ENCODE data around the gene TRAF3.
"Not testable (repeated sequence)": the region's sequence is repeated elsewhere in the genome, so short reads cannot be mapped to it uniquely, and the experiment has no call there.

The TRAF3 gene

DNA sequence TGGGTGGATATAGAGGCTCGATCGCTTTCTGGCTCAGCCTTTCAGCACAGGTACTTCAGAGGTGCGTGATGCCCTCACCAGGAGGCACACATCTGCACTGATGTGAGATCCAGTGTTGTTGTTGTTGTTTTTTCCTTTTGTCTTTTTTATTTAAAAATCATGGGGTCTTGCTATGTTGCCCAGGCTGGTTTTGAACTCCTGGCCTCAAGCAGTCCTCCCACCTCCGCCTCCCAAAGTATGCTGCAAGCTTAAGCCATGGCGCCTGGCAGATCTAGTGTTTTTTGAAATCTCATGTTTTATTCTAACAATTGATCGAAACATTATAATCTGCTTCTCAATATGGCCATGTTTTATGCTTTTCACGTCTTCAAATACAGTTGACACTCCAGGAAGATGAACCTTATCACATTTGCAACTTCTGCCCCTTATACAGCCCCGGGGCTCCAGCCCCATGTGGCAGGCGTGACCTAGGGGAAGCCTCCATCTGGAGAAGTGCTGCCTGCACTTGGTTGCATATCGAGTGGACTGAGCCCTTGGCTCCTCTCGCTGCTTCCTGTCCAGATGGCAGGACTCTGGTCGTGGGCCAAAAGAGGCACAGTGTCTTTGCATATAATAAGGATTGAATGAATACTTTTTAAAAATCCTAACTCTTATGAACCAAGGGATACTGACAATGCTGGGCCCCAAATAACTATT, 71.7 kb downstream of the TRAF3 start:
- Mint-ChIP-seq H3K27me3 (no peaks in the 10 kb centered on the region), H3K9me3 (no peaks in the 10 kb centered on the region), H3K36me3 (peaks cover 17% of the 10 kb centered on the region), H3K27ac (peak overlapping the region; percentile 64), H3K4me3 (no peak overlapping the region), H3K4me1 (peaks cover 19% of the 10 kb centered on the region)
- ATAC-seq (ENCODE audit: low read depth), result no peak
- DNase-seq (ENCODE audit: low spot score in 2 of 2), result no peak

DNA sequence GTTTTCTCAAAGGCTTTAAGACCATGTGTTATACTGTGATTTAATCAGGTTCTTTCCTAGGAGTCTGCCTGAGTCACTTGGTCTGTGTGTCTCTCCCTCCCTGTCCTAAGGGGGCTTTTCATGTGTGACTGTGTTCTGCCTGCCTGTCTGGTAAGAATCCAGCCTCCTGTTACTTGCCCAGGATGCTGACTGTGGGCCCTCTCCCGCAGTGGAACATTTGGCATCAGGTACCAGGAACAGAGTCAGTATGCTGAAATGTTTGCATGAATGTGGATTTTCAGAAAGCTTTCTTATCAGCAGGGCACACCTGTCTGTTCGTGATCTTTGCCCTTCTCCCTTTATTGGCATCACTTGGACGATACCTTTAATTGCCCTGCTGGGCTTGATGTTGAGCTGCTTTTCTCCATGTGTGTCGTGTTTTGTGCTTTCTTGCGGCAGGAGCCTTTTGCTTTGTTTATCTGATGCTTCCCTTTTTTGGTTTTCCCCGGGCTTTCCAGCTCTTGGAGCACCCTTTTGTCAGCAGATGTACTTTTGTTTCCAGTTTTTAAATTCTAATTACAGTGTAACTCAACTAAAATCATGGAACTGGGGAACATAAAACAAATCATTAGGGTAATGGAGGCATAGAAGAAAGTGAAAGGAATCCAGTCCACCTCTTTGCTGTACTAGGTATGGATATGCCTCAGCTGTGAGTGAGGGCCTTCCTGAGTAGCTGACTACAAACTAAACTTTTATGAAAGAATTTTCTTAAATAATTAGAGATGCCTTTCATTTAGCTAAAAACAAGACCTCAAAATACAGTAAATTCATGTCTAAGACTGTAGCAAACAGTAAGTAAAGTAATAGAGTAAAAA, 72.5 kb downstream of the TRAF3 start:
- ATAC-seq (ENCODE audit: low read depth) (no peak), DNase-seq (ENCODE audit: low spot score in 2 of 2) (no peak)
- peak overlapping the region; percentile 16 for H3K4me3 Mint-ChIP-seq
- peaks cover 19% of the 10 kb centered on the region for H3K36me3 Mint-ChIP-seq
- H3K4me1 Mint-ChIP-seq, result peaks cover 20% of the 10 kb centered on the region
- peak overlapping the region; percentile 64 for H3K27ac Mint-ChIP-seq
- no peaks in the 10 kb centered on the region for H3K27me3 Mint-ChIP-seq
- no peaks in the 10 kb centered on the region for H3K9me3 Mint-ChIP-seq

DNA sequence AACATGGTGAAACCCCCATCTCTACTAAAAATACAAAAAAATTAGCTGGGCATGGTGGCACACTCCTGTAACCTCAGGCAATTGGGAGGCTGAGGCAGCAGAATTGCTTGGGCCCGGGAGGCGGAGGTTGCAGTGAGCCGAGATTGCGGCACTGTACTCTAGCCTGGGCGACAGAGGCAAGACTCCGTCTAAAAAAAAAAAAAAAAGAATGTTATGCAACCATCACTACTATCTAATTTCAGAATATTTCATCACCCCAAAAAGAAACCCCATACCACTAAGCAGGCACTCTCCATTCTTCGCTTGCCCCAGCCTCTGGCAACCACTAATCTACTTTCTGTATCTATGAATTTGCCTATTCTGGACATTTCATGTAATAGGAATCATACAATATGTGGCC, 76.4 kb downstream of the TRAF3 start:
- DNase-seq (ENCODE audit: low spot score in 2 of 2) (no peak), ATAC-seq (ENCODE audit: low read depth) (no peak)
- Mint-ChIP-seq H3K27ac (peak overlapping the region; percentile 3), H3K4me3 (no peak overlapping the region), H3K4me1 (peaks cover 28% of the 10 kb centered on the region), H3K27me3 (no peaks in the 10 kb centered on the region), H3K9me3 (peaks cover 4% of the 10 kb centered on the region), H3K36me3 (peaks cover 27% of the 10 kb centered on the region)

DNA sequence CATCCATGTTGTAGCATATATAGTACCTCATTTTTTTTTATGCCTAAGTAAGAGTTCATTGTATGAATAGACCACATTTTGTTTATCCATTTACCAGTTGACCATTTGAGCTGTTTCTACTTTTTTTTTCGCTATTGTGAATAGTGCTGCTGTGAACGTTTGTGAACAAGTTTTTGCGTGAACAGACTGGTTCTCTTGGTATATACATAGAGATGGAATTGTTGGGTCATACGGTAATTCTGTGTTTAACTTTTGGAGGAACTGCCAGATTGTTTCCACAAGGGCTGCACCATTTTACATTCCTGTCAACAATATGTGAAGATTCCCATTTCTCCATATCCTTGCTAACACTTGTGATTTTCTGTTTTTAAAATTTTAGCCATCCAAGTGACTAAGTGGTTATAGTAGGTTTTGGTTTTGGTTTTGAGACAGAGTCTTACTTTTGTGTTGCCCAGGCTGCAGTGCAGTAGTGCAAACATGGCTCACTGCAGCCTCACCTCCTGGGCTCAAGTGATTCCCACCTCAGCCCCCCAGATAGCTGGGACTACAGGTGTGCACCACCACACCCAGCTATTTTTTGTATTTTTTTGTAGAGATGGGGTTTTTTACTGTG, 76.9 kb downstream of the TRAF3 start:
- DNase-seq (ENCODE audit: low spot score in 2 of 2), result no peak
- Mint-ChIP-seq H3K4me1 (peaks cover 23% of the 10 kb centered on the region), H3K36me3 (peaks cover 28% of the 10 kb centered on the region), H3K27ac (peak overlapping the region; percentile 3), H3K27me3 (no peaks in the 10 kb centered on the region), H3K9me3 (peaks cover 4% of the 10 kb centered on the region), H3K4me3 (no peak overlapping the region)
- no peak for ATAC-seq (ENCODE audit: low read depth)

DNA sequence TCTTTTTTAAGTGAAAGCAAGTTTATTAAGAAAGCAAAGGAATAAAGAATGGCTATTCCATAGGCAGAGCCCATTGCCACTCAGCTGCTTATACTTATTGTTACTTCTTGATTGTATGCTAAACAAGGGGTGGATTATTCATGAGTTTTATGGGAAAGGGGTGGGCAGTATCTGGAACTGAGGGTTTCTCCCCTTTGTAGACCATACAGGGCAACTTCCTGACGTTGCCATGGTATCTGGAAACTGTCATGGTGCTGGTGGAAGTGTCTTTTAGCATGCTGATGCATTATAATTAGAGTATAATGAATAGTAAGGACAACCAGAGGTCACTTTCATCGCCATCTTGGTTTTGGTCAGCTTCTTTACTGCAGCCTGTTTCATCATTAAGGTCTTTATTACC, 78.9 kb downstream of the TRAF3 start:
- DNase-seq (ENCODE audit: low spot score in 2 of 2) (no peak), ATAC-seq (ENCODE audit: low read depth) (no peak)
- Mint-ChIP-seq H3K27ac (peak overlapping the region; percentile 70), H3K27me3 (no peaks in the 10 kb centered on the region), H3K9me3 (peaks cover 4% of the 10 kb centered on the region), H3K4me3 (no peak overlapping the region), H3K36me3 (peaks cover 36% of the 10 kb centered on the region), H3K4me1 (peaks cover 25% of the 10 kb centered on the region)

DNA sequence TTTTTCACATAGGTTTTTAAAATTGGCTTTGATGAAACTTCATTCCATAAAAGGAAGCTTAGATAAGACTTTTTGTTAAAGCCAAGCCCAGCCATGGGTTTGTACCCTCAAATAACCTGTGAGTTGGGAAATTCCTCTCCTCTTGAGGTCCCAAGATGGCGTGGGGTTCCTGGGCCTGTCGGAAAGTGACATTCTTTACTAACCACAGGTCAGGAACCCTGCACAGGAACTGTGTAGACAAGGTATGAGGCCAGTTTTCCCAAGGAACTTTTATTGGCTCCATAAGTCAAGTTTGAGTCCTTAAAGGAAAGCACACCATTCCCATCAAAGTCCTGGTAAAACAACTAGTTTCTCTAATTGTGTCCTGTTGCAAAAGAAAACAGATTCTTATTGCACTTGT, 80.2 kb downstream of the TRAF3 start:
- peaks cover 8% of the 10 kb centered on the region for H3K9me3 Mint-ChIP-seq
- no peak overlapping the region for H3K4me3 Mint-ChIP-seq
- no peaks in the 10 kb centered on the region for H3K27me3 Mint-ChIP-seq
- DNase-seq (ENCODE audit: low spot score in 2 of 2), result no peak
- H3K27ac Mint-ChIP-seq, result peak overlapping the region; percentile 70
- H3K4me1 Mint-ChIP-seq, result peaks cover 22% of the 10 kb centered on the region
- no peak for ATAC-seq (ENCODE audit: low read depth)
- H3K36me3 Mint-ChIP-seq, result peaks cover 43% of the 10 kb centered on the region

DNA sequence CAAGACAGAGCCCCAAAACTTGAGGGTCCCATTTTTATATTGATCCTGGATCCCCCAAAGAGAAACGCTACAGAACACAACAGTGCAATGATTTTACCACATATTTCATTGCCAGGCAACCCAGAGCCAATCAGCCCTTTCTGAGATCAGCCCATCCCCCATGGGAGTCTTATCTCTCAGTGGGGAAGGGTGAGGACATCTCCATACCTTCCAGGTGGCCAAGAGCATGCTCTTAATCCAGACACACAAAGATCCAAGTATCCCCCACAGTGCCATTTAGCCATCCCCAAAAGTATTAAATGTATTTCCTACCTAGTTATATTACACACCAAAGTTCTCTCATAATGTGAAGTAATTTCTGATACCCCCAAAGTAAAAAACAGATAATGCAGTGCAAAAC, 82.7 kb downstream of the TRAF3 start:
- H3K36me3 Mint-ChIP-seq, result peaks cover 49% of the 10 kb centered on the region

DNA sequence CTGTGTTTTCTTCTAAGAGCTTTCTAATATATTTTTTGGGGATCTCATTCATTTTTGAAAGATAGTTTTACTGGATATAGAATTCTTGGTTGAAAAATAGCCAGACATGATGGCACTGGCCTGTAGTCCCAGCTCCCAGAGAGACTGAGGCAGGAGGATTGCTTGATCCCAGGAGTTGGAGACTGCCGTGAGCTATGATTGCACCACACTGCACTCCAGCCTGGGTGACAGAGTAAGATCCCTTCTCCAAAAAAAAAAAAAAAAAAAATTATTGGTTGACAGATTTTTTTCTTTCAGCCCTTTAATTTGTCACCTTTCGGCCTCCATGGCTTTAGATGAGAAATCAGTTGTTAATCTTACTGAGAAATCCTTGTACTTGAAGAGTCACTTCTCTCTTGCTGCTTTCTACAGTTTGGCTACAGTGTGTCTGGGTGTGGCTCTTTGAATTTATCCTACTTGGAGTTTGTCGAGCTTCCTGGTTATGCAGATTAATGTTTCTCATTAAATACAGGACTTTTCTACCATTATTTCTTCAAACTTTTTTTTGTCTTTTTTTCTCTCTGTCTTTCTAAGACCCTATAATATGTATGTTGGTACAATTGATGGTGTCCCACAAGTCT, 85.0 kb downstream of the TRAF3 start:
- no peaks in the 10 kb centered on the region for H3K27me3 Mint-ChIP-seq
- peaks cover 45% of the 10 kb centered on the region for H3K36me3 Mint-ChIP-seq
- H3K27ac Mint-ChIP-seq, result peak overlapping the region; percentile 39
- DNase-seq (ENCODE audit: low spot score in 2 of 2) (no peak), ATAC-seq (ENCODE audit: low read depth) (no peak)
- peaks cover 9% of the 10 kb centered on the region for H3K9me3 Mint-ChIP-seq
- peaks cover 12% of the 10 kb centered on the region for H3K4me1 Mint-ChIP-seq
- H3K4me3 Mint-ChIP-seq, result no peak overlapping the region

More for the DNA sequence above, 82.7 kb downstream of the TRAF3 start:
- Mint-ChIP-seq H3K4me3 (no peak overlapping the region), H3K9me3 (peaks cover 13% of the 10 kb centered on the region), H3K27ac (no peak overlapping the region), H3K4me1 (peaks cover 16% of the 10 kb centered on the region), H3K27me3 (no peaks in the 10 kb centered on the region)
- DNase-seq (ENCODE audit: low spot score in 2 of 2) (no peak), ATAC-seq (ENCODE audit: low read depth) (no peak)

DNA sequence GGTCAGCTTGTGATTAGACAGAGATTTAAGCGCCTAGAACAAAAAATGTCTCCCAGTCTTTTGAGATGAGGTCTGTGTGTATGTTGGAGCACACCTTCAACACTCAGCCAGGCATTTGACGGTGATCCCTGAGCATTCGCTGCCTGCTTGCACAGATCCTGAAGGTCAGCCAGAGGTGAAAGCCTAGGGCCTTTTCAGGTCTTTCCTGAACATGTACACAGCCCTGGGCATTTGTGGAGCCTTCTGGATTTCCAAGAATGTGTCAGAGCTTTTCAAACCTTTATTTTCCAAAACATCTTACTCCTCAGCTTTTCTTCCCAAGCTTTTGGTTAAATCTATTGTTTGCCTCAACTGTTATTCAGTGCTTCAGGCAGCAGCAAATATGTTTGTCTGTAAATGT, 86.1 kb downstream of the TRAF3 start:
- Mint-ChIP-seq H3K27ac (no peak overlapping the region), H3K4me1 (peaks cover 18% of the 10 kb centered on the region), H3K36me3 (peaks cover 42% of the 10 kb centered on the region), H3K27me3 (no peaks in the 10 kb centered on the region), H3K4me3 (no peak overlapping the region), H3K9me3 (peaks cover 9% of the 10 kb centered on the region)
- ATAC-seq (ENCODE audit: low read depth) (no peak), DNase-seq (ENCODE audit: low spot score in 2 of 2) (no peak)

DNA sequence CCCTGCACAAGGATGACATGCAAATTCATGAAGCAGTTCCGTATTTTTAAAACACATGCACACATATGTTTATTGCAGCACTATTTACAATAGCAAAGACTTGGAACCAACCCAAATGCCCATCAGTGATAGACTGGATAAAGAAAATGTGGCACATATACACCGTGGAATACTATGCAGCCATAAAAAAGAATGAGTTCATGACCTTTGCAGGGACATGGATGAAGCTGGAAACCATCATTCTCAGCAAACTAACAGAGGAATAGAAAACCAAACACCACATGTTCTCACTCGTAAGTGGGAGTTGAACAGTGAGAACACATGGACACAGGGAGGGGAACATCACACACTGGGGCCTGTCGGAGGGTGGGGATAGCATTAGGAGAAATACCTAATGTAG, 88.7 kb downstream of the TRAF3 start:
- H3K4me3 Mint-ChIP-seq; ATAC-seq (ENCODE audit: low read depth); DNase-seq (ENCODE audit: low spot score in 2 of 2); H3K27ac Mint-ChIP-seq; H3K27me3 Mint-ChIP-seq; H3K9me3 Mint-ChIP-seq: not testable (repeated sequence)
- peaks cover 15% of the 10 kb centered on the region for H3K4me1 Mint-ChIP-seq
- H3K36me3 Mint-ChIP-seq, result peaks cover 36% of the 10 kb centered on the region

DNA sequence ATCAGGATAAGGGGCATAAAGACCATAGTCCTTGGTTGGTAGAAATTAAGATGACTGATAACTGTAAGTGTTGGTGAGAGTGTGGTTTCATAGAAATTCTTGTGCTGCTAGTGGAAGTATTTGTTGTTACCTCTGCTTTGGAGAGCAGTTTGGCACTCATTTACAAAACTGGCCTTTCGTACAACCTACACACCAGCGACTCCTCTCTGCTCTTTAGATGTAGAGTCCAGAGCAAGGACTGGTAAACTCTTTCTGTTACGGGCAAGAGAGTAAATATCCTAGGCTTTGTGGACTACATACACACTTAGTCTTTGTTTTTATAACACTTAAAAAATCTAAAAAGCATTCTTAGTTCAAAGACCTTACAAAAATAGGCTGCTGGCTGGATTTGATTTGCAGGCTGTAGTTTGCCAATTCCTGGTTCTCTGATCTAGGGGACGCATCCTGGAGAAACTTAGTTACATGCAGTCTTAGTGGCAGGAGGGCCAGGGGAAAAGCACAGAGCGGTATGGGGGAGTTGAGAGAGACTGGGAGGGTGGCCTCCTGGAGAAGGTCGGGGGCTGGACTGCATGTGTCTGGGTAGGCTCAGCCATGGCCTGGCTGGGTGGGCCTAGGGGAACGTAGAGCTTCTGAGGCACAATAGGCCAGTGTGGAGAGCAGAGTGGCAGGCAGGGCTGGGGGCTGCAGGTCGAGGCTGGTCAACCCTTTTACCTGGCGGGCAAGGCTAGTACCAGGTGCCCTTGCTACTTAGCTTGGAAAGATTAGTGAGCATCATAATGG, 89.9 kb downstream of the TRAF3 start:
- Mint-ChIP-seq H3K4me3 (no peak overlapping the region), H3K27ac (peak overlapping the region; percentile 60), H3K9me3 (peaks cover 5% of the 10 kb centered on the region), H3K4me1 (peaks cover 15% of the 10 kb centered on the region), H3K36me3 (peaks cover 36% of the 10 kb centered on the region), H3K27me3 (no peaks in the 10 kb centered on the region)
- DNase-seq (ENCODE audit: low spot score in 2 of 2), result no peak
- no peak for ATAC-seq (ENCODE audit: low read depth)

DNA sequence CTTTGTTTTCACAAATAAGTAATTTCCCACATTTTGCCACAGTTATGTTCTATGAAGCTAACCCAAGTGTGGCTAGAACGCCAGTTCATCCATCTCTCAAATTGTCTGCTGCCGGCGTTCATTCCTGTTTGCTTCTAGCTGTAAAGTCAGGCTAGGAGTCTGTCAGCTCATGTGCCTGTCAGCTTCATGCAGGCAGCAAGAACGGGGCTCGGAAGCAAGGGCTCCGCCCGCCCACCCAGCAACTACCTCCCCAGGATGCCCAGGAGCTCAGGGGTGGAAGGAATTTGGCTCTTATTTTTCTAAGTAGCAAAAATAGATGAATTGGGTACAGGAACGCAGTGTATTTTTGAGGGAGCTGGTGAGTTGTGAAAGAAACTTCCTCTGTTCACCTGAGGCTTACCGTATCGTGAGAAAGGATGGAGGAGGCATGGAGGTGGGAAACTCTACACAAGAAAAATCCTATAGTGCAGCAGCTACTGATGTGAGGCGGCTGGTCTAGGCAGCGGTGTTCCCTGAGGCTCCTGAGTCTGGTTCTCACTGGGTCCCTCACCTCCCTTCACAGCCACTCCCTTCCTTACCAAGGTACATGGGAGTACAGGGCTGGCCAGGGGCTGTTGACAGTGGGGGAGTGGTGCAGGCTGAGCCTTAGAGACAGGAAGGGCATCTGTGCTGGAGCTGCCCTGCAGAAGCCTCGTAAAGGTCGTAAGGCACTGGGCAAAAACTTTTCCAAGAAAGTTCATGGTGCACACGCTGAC, 90.8 kb downstream of the TRAF3 start:
- Mint-ChIP-seq H3K4me1 (peaks cover 15% of the 10 kb centered on the region), H3K27me3 (no peaks in the 10 kb centered on the region), H3K36me3 (peaks cover 35% of the 10 kb centered on the region), H3K9me3 (peaks cover 1% of the 10 kb centered on the region), H3K27ac (no peak overlapping the region), H3K4me3 (no peak overlapping the region)
- ATAC-seq (ENCODE audit: low read depth), result no peak
- DNase-seq (ENCODE audit: low spot score in 2 of 2), result no peak
